A549 (cell line): ENCODE measurements around the gene CD99. TPM values are rescaled to one million over a fixed set of nuclear protein-coding genes. Genes with fewer than 3 reads are reported as not detected.

Experiments
- ATAC-seq, 2 experiments: fragments of 200-7000 bp in 1 of 2; fragments of >200 bp in 1 of 2; cut with Nextera tagmentation in 1 of 2; cut with Tn5 transposase in 1 of 2; 3 replicates each; pipeline versions ENCODE4 v1.8.0 to v1.9.1; 2018 to 2020; ENCODE audit warnings: mild to moderate bottlenecking in 1 of 2, moderate library complexity in 1 of 2
- CTCF ChIA-PET: fragments of 300-600 bp; sonication (Branson Sonifier 250); formaldehyde crosslinking; extraction: SDS; loops from one replicate; lab custom pipeline; 2021; ENCODE audit warnings: antibody characterized with exemption, inconsistent platforms; lab: Yijun Ruan, JAX
- POLR2A ChIA-PET: fragments of 350-600 bp; formaldehyde crosslinking; extraction: SDS; loops from one replicate; lab custom pipeline; 2021; ENCODE audit warnings: antibody characterized with exemption, inconsistent platforms; lab: Yijun Ruan, JAX
- DNase-seq, 2 experiments: peaks; one replicate each; pipeline versions ENCODE4 v3.0.0 to v3.0.0-alpha.2; 2011 to 2016; ENCODE audit warnings: low read depth in 1 of 2, low spot score in 1 of 2
- FAIRE-seq: peaks from 2 replicates; lab custom pipeline; 2011; peaks lifted over from hg19 to GRCh38; lab: Jason Lieb, UNC
- H3K27ac ChIP-seq, 2 experiments: fragments of >200 bp; sonication (Bioruptor Twin); formaldehyde crosslinking; 3 replicates each; pipeline ENCODE4 v1.5.1; 2016 to 2017
- H3K4me1 ChIP-seq: fragments of >200 bp; sonication (Bioruptor Twin); formaldehyde crosslinking; 3 replicates; pipeline ENCODE4 v1.6.1; 2016
- H3K4me2 ChIP-seq: fragments of >200 bp; sonication (Bioruptor Twin); formaldehyde crosslinking; 3 replicates; pipeline ENCODE4 v1.6.1; 2016
- H3K4me3 ChIP-seq: fragments of >200 bp; sonication (Bioruptor Twin); formaldehyde crosslinking; 3 replicates; pipeline ENCODE4 v1.5.1; 2016
- H3K9me3 ChIP-seq: fragments of >200 bp; sonication (Bioruptor Twin); formaldehyde crosslinking; 3 replicates; pipeline ENCODE4 v1.6.1; 2016
- BHLHE40 ChIP-seq: IDR thresholded peaks from 2 replicates; pipeline ENCODE4 v1.6.1; 2012; ENCODE audit warnings: low read depth, low read length, inconsistent platforms
- ESRRA ChIP-seq: fragments of 150-350 bp; IDR thresholded peaks from 2 replicates; pipeline ENCODE4 v1.6.1; 2014; ENCODE audit warnings: mild to moderate bottlenecking, low read length, borderline replicate concordance
- GATA3 ChIP-seq: IDR thresholded peaks from 2 replicates; pipeline ENCODE4 v1.6.1; 2012; ENCODE audit warnings: borderline replicate concordance
- HOXA7 ChIP-seq: fragments of 250-450 bp; sonication (Bioruptor Pico); IDR thresholded peaks from 2 replicates; pipeline ENCODE4 v1.5.0; 2020; ENCODE audit warnings: mild to moderate bottlenecking, moderate library complexity
- JUN ChIP-seq, 2 experiments: fragments of >200 bp; sonication (Bioruptor Twin); formaldehyde crosslinking; IDR thresholded peaks; 2 replicates in 1 of 2; 3 replicates in 1 of 2; pipeline ENCODE4 v1.6.1; 2016 to 2017
- KDM1A ChIP-seq: fragments of 200-600 bp; sonication (generic); IDR thresholded peaks from 2 replicates; pipeline ENCODE4 v1.6.1; 2016; ENCODE audit warnings: low read depth, mild to moderate bottlenecking
- KDM5A ChIP-seq: fragments of 200-600 bp; sonication (generic); IDR thresholded peaks from 2 replicates; pipeline ENCODE4 v1.6.1; 2016; ENCODE audit warnings: antibody characterized with exemption, mild to moderate bottlenecking
- MAFK ChIP-seq: fragments of 450-650 bp; IDR thresholded peaks from 2 replicates; pipeline ENCODE4 v1.6.1; 2014; ENCODE audit not compliant: partially characterized antibody
- MYC ChIP-seq: IDR thresholded peaks from 2 replicates; pipeline ENCODE4 v1.6.1; 2012; ENCODE audit warnings: mild to moderate bottlenecking, inconsistent platforms, low read length, improper control_type of control experiment, borderline replicate concordance
- NPAS2 ChIP-seq: fragments of 250-450 bp; sonication (Bioruptor Pico); IDR thresholded peaks from 2 replicates; pipeline ENCODE4 v1.8.0; 2022; ENCODE audit warnings: mild to moderate bottlenecking, moderate library complexity, borderline replicate concordance
- NR3C1 ChIP-seq: fragments of >200 bp; sonication (Bioruptor Twin); formaldehyde crosslinking; IDR thresholded peaks from 3 replicates; pipeline ENCODE4 v1.6.1; 2017
- POLR2AphosphoS2 ChIP-seq: conservative IDR thresholded peaks from 2 replicates; pipeline ENCODE4 v1.6.1; 2012; ENCODE audit warnings: low read length, improper control_type of control experiment, inconsistent platforms
- RARB ChIP-seq: fragments of 250-450 bp; sonication (Bioruptor Pico); IDR thresholded peaks from 2 replicates; pipeline ENCODE4 v1.8.0; 2021; ENCODE audit warnings: mild to moderate bottlenecking, moderate library complexity
- RFX5 ChIP-seq: fragments of 450-650 bp; IDR thresholded peaks from 2 replicates; pipeline ENCODE4 v1.7.1; 2014; ENCODE audit warnings: antibody characterized with exemption, mild to moderate bottlenecking, moderate library complexity
- SMC3 ChIP-seq: fragments of >200 bp; sonication (Bioruptor Twin); formaldehyde crosslinking; IDR thresholded peaks from 3 replicates; pipeline ENCODE4 v1.6.1; 2018; ENCODE audit warnings: inconsistent platforms
- whole genome bisulfite sequencing: methylation state at CpG from one replicate; pipeline ENCODE4 v1.1.6; 2017; ENCODE audit errors: missing lambda C conversion rate; 5-methylcytosine and 5-hydroxymethylcytosine counted together
- polyA plus RNA-seq, 4 experiments: library from polyadenylated mRNA; depleted of rRNA in 3 of 4; stranded (reverse); fragments of >200 nt; fragmentation: RNase III in 1 of 4; extraction: RNeasy Plus Mini Kit Qiagen cat#74134 plus additional on column Dnase treatment in 1 of 4; gene quantifications; 2 replicates in 3 of 4; 3 replicates in 1 of 4; pipeline ENCODE4 v1.2.3, GENCODE V29; 2011 to 2017
- TF ChIP-seq, protein P1 (sequence below): fragments of 150-350 bp; IDR thresholded peaks from 2 replicates; pipeline ENCODE4 v1.6.1; 2014; ENCODE audit warnings: low read depth, mild to moderate bottlenecking, low read length
- TF ChIP-seq, protein P2 (sequence below): fragments of 200-600 bp; sonication (generic); IDR thresholded peaks from 2 replicates; pipeline ENCODE4 v1.6.1; 2016; ENCODE audit warnings: antibody characterized with exemption, mild to moderate bottlenecking, moderate library complexity
- TF ChIP-seq, protein P3 (sequence below): fragments of >200 bp; sonication (Bioruptor Twin); formaldehyde crosslinking; IDR thresholded peaks from 3 replicates; pipeline ENCODE4 v1.6.1; 2016

Gene CD99
- polyA plus RNA-seq, 2 of the 4 experiments (the other 2 are of a cell fraction): 136 to 172 TPM

DNA sequence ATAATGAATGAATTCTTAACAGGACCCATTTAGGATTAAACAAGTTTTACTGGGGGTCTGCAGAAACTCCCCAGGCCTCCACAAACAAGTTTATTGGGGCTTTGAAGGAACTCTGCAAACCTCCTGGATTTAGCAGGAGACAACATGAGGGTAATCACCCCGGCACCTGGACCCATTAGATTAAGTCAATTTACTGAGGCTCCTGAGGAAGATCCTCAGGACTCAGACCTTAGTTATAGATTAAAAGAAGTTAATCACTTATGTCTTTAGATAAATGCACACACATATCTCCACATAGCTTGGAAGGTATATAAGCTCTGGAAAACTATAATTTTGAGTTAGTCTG lies 90.1 kb downstream of the CD99 start:
- FAIRE-seq (no peak), ATAC-seq (no peak)
- WGBS: 100% methylated on average over 1 of the region's 1 CpG

DNA sequence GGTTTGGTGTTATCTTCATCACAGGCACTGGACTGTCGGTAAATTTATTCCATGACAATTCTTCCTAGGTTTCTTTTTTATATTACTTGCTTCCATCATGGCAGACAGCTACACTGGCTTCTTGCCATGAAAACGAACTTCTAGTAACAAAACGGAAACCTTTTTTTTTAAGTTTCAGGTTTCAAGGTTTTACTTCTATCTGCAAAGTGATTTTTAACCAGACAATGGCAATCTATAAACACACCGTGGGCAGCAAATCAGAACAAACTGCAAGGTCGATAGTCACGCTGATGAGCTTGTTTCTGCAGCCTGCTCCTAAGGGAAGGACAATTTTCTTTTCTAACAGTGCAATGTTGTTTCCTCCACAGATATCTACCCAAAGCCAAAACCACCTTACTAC lies 90.6 kb downstream of the CD99 start:
- H3K4me2 ChIP-seq: no peak overlapping the region
- FAIRE-seq: no peak
- H3K4me3 ChIP-seq: no peak overlapping the region
- no peaks in the 10 kb centered on the region for H3K9me3 ChIP-seq
- ChIA-PET CTCF (no interaction called here), POLR2A (no interaction called here)
- no peak for DNase-seq
- no peak for ATAC-seq
- WGBS: 68% methylated on average over 6 of the region's 6 CpGs
- H3K4me1 ChIP-seq: no peaks in the 10 kb centered on the region
- TF ChIP-seq, protein P1, sequence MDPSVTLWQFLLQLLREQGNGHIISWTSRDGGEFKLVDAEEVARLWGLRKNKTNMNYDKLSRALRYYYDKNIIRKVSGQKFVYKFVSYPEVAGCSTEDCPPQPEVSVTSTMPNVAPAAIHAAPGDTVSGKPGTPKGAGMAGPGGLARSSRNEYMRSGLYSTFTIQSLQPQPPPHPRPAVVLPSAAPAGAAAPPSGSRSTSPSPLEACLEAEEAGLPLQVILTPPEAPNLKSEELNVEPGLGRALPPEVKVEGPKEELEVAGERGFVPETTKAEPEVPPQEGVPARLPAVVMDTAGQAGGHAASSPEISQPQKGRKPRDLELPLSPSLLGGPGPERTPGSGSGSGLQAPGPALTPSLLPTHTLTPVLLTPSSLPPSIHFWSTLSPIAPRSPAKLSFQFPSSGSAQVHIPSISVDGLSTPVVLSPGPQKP: no peak
- TF ChIP-seq JUN (IDR thresholded peaks at IDR 0.05) (no peak), KDM1A (no peak)
- H3K27ac ChIP-seq: no peak overlapping the region

More for the DNA sequence above, 90.1 kb downstream of the CD99 start:
- CTCF ChIA-PET: no interaction called here
- Histone ChIP-seq H3K27ac (no peak overlapping the region), H3K9me3 (no peaks in the 10 kb centered on the region), H3K4me3 (no peak overlapping the region), H3K4me2 (no peak overlapping the region), H3K4me1 (no peaks in the 10 kb centered on the region)
- TF ChIP-seq HOXA7 (CRISPR knock-in tag) (no peak), MYC (no peak), ESRRA (no peak), KDM5A (no peak), GATA3 (no peak)
- TF ChIP-seq, protein P2, sequence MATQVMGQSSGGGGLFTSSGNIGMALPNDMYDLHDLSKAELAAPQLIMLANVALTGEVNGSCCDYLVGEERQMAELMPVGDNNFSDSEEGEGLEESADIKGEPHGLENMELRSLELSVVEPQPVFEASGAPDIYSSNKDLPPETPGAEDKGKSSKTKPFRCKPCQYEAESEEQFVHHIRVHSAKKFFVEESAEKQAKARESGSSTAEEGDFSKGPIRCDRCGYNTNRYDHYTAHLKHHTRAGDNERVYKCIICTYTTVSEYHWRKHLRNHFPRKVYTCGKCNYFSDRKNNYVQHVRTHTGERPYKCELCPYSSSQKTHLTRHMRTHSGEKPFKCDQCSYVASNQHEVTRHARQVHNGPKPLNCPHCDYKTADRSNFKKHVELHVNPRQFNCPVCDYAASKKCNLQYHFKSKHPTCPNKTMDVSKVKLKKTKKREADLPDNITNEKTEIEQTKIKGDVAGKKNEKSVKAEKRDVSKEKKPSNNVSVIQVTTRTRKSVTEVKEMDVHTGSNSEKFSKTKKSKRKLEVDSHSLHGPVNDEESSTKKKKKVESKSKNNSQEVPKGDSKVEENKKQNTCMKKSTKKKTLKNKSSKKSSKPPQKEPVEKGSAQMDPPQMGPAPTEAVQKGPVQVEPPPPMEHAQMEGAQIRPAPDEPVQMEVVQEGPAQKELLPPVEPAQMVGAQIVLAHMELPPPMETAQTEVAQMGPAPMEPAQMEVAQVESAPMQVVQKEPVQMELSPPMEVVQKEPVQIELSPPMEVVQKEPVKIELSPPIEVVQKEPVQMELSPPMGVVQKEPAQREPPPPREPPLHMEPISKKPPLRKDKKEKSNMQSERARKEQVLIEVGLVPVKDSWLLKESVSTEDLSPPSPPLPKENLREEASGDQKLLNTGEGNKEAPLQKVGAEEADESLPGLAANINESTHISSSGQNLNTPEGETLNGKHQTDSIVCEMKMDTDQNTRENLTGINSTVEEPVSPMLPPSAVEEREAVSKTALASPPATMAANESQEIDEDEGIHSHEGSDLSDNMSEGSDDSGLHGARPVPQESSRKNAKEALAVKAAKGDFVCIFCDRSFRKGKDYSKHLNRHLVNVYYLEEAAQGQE: no peak
- POLR2A ChIA-PET: no interaction called here
- no peak for DNase-seq

DNA sequence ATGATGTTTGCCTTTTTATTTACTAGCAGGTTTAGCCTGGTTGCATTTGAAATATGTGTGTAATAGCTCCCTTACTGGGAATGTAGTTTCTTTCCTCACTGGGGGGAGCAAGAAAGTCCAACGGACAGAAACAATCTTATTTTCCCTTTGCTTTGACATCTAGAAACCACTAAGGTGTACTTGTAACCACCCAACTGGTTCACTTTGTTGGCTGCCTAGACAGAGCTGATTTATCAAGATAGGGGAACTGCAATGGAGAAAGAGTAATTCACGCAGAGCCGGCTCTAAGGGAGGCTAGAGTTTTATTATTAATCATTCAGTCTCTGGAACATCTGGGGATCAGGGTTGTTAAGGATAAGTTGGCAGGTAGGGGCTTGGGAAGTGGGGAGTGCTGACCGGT lies 91.1 kb downstream of the CD99 start:
- no peak overlapping the region for H3K27ac ChIP-seq
- H3K4me2 ChIP-seq: no peak overlapping the region
- no peak overlapping the region for H3K4me3 ChIP-seq
- no peak for ATAC-seq
- no peaks in the 10 kb centered on the region for H3K9me3 ChIP-seq
- H3K4me1 ChIP-seq: no peaks in the 10 kb centered on the region
- CTCF ChIA-PET: interaction anchor here (1.1 kb wide), 1 partner anchor 37 kb away, joined by 4 read pairs; no protein-coding TSS in a partner anchor
- FAIRE-seq: no peak
- no peak for DNase-seq
- POLR2A ChIA-PET: no interaction called here
- TF ChIP-seq, protein P2: no peak
- TF ChIP-seq MYC: no peak
- TF ChIP-seq, protein P1: no peak
- no peak for TF ChIP-seq SMC3
- TF ChIP-seq, protein P3, sequence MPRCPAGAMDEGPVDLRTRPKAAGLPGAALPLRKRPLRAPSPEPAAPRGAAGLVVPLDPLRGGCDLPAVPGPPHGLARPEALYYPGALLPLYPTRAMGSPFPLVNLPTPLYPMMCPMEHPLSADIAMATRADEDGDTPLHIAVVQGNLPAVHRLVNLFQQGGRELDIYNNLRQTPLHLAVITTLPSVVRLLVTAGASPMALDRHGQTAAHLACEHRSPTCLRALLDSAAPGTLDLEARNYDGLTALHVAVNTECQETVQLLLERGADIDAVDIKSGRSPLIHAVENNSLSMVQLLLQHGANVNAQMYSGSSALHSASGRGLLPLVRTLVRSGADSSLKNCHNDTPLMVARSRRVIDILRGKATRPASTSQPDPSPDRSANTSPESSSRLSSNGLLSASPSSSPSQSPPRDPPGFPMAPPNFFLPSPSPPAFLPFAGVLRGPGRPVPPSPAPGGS: no peak
- TF ChIP-seq KDM5A: no peak
- no peak for TF ChIP-seq NPAS2 (CRISPR knock-in tag)
- TF ChIP-seq RFX5: no peak
- no peak for TF ChIP-seq BHLHE40
- no peak for TF ChIP-seq MAFK
- TF ChIP-seq POLR2AphosphoS2: no peak
- no peak for TF ChIP-seq RARB
- TF ChIP-seq NR3C1: no peak
- WGBS: 85% methylated on average over 4 of the region's 4 CpGs
